Ascending aorta (tissue), 2 donors: ENCODE measurements around the gene DNAJC13. TPM values are rescaled to one million over a fixed set of nuclear protein-coding genes. Genes with fewer than 3 reads are reported as not detected.

ENCODE experiments used
- DNase-seq, 2 donors: peaks; one replicate each; pipeline ENCODE4 v3.0.0-alpha.2; 2019; ENCODE audit warnings: low spot score in 2 of 2
- H3K27ac ChIP-seq, 2 donors: fragments of 200-600 bp; sonication (generic); one replicate each; pipeline ENCODE4 v1.5.1; 2016 to 2017; ENCODE audit warnings: mild to moderate bottlenecking in 1 of 2
- H3K27me3 ChIP-seq: fragments of 200-600 bp; sonication (generic); one replicate; pipeline ENCODE4 v1.5.1; 2017
- H3K36me3 ChIP-seq, 2 donors: fragments of 200-600 bp; sonication (generic); one replicate each; pipeline ENCODE4 v1.5.1; 2016
- H3K4me1 ChIP-seq, 2 donors: fragments of 200-600 bp; sonication (generic); one replicate each; pipeline ENCODE4 v1.5.1; 2016 to 2017; ENCODE audit warnings: mild to moderate bottlenecking in 1 of 2
- H3K4me3 ChIP-seq, 2 donors: fragments of 200-600 bp; sonication (generic); one replicate each; pipeline ENCODE4 v1.5.1; 2016 to 2017; ENCODE audit warnings: mild to moderate bottlenecking in 1 of 2
- H3K9me3 ChIP-seq, 2 donors: fragments of 200-600 bp; sonication (generic); one replicate each; pipeline ENCODE4 v1.5.1; 2016
- intact Hi-C: fragments of 100-400 bp; cut with DNase I; formaldehyde crosslinking; loops from one replicate; pipeline ENCODE4 v1.15.1; 2023
- total RNA-seq: library from RNA; depleted of rRNA; stranded (reverse); fragments of >200 nt; gene quantifications from one replicate; pipeline ENCODE4 v1.1.0, GENCODE V29; 2016
- TF ChIP-seq, protein P1 (sequence below), 3 experiments: fragments of 200-600 bp in 2 of 3; fragments of 450-650 bp in 1 of 3; sonication (generic) in 2 of 3; IDR thresholded peaks; one replicate each; pipeline ENCODE4 v1.5.1; 2016 to 2019; ENCODE audit warnings: antibody characterized with exemption in 3 of 3, mild to moderate bottlenecking in 1 of 3, moderate library complexity in 1 of 3

The DNAJC13 gene
- total RNA-seq, 1 donor from 2014 or later: 29.4 TPM

GRCh38 chr3:132404276-132404675 is 13.0 kb upstream of the DNAJC13 start:
- intact Hi-C loops: no loop called here
- no peaks in the 10 kb centered on the region for H3K9me3 ChIP-seq
- no peak for DNase-seq
- no peaks in the 10 kb centered on the region for H3K4me1 ChIP-seq
- no peak overlapping the region for H3K27ac ChIP-seq
- TF ChIP-seq, protein P1, sequence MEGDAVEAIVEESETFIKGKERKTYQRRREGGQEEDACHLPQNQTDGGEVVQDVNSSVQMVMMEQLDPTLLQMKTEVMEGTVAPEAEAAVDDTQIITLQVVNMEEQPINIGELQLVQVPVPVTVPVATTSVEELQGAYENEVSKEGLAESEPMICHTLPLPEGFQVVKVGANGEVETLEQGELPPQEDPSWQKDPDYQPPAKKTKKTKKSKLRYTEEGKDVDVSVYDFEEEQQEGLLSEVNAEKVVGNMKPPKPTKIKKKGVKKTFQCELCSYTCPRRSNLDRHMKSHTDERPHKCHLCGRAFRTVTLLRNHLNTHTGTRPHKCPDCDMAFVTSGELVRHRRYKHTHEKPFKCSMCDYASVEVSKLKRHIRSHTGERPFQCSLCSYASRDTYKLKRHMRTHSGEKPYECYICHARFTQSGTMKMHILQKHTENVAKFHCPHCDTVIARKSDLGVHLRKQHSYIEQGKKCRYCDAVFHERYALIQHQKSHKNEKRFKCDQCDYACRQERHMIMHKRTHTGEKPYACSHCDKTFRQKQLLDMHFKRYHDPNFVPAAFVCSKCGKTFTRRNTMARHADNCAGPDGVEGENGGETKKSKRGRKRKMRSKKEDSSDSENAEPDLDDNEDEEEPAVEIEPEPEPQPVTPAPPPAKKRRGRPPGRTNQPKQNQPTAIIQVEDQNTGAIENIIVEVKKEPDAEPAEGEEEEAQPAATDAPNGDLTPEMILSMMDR (IDR thresholded peaks at IDR 0.05): no peak
- H3K27me3 ChIP-seq: no peaks in the 10 kb centered on the region
- H3K4me3 ChIP-seq: no peak overlapping the region
- no peaks in the 10 kb centered on the region for H3K36me3 ChIP-seq

DNA sequence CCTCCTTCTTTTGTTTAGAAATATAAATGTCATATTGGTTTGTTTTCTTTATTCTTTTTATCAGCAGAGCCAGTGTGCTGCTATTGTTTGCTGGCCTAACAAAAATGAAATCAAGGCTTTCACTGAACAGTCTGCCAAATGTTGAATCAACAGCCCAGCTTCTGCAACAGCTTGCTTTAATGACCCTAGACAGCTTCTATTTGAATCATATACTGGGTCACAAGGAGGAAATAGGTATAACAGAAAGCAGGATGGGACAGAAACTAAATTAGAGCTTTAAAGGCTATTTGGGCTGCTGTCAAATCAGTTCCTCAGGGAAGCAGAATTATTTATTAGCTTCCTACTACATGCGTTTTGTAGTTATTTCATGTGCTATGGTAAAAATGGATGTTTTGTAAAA is 12.1 kb upstream of the DNAJC13 start:
- Histone ChIP-seq H3K27me3 (no peaks in the 10 kb centered on the region), H3K27ac (no peak overlapping the region), H3K4me3 (no peak overlapping the region), H3K9me3 (no peaks in the 10 kb centered on the region), H3K4me1 (no peaks in the 10 kb centered on the region), H3K36me3 (no peaks in the 10 kb centered on the region)
- TF ChIP-seq, protein P1 (IDR thresholded peaks at IDR 0.05): no peak
- DNase-seq: no peak
- intact Hi-C loops: no loop called here

GRCh38 chr3:132405609-132406299 is 11.5 kb upstream of the DNAJC13 start:
- Histone ChIP-seq H3K4me1 (no peaks in the 10 kb centered on the region), H3K27ac (no peak overlapping the region), H3K36me3 (no peaks in the 10 kb centered on the region), H3K4me3 (no peak overlapping the region), H3K9me3 (no peaks in the 10 kb centered on the region), H3K27me3 (no peaks in the 10 kb centered on the region)
- TF ChIP-seq, protein P1 (IDR thresholded peaks at IDR 0.05): no peak
- intact Hi-C loops: no loop called here
- DNase-seq: no peak

DNA sequence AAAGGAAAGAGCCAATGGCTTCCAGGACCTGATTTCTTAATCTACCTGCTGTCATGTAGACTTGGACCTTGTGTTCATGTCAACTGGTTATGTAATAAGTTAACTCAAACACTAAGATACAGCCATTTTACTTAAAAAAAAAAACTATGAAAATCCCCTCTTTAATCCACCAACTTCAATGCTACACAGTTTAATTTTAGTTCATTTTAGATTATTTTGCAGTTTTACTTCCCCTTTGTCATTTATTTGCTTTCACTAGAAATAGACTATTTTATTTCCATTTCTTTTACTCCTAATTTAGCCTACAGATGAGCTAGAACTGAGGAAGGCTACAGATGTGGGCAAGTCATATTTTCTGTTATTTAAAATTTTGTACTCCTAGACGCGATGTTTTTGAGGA is 10.7 kb upstream of the DNAJC13 start:
- TF ChIP-seq, protein P1 (IDR thresholded peaks at IDR 0.05): no peak
- Histone ChIP-seq H3K4me1 (no peaks in the 10 kb centered on the region), H3K9me3 (no peaks in the 10 kb centered on the region), H3K27ac (no peak overlapping the region), H3K36me3 (no peaks in the 10 kb centered on the region), H3K4me3 (no peak overlapping the region), H3K27me3 (no peaks in the 10 kb centered on the region)
- intact Hi-C loops: no loop called here
- DNase-seq: no peak

DNA sequence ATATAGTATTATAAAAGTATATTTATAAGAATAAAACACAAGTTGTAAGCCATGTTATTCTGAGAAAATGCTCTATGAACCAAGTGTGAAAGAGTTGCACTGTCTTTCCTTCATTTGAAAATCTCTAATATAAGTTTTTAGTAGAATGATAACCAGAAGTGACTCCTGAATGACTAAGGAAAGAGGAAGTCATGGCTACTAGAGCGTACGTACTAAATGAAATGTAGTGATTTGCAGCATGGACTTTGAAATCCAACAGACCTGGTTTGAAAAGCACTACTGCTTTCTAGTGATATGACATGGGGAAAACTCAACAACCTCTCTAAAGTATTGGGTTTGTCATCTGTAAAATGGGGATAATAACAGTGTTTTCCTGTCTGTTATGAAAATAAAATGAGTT is 10.3 kb upstream of the DNAJC13 start:
- no peak for DNase-seq
- intact Hi-C loops: no loop called here
- TF ChIP-seq, protein P1 (IDR thresholded peaks at IDR 0.05): no peak

More for the DNA sequence above, 10.3 kb upstream of the DNAJC13 start:
- Histone ChIP-seq H3K27ac (no peak overlapping the region), H3K4me1 (no peaks in the 10 kb centered on the region), H3K9me3 (no peaks in the 10 kb centered on the region), H3K36me3 (no peaks in the 10 kb centered on the region), H3K4me3 (no peak overlapping the region), H3K27me3 (no peaks in the 10 kb centered on the region)
